Esophagus squamous epithelium (tissue), 5 donors: ENCODE results near the gene CTNNA2. TPM values are rescaled to one million over a fixed set of nuclear protein-coding genes. Genes with fewer than 3 reads are reported as not detected.

Experiments used
- DNase-seq: peaks from one replicate; lab custom pipeline; 2025; lab: John Stamatoyannopoulos, UW
- H3K27ac ChIP-seq, 4 donors: fragments of 200-600 bp; sonication (generic); one replicate each; pipeline ENCODE4 v1.5.1; 2016 to 2019; ENCODE audit warnings: mild to moderate bottlenecking in 1 of 4
- H3K27me3 ChIP-seq, 4 donors: fragments of 200-600 bp; sonication (generic); 1 replicate in 3 of 4; 2 replicates in 1 of 4; pipeline versions ENCODE4 v1.5.1 to v1.6.0; 2017 to 2021; ENCODE audit warnings: antibody characterized with exemption in 1 of 4
- H3K36me3 ChIP-seq, 3 donors: fragments of 200-600 bp; sonication (generic); one replicate each; pipeline ENCODE4 v1.5.1; 2016 to 2019
- H3K4me1 ChIP-seq, 3 donors: fragments of 200-600 bp; sonication (generic); one replicate each; pipeline ENCODE4 v1.5.1; 2017 to 2019
- H3K4me3 ChIP-seq, 4 donors: fragments of 200-600 bp; sonication (generic); 1 replicate in 3 of 4; 2 replicates in 1 of 4; pipeline ENCODE4 v1.5.1; 2016 to 2019; ENCODE audit warnings: mild to moderate bottlenecking in 2 of 4, moderate library complexity in 1 of 4
- H3K9me3 ChIP-seq, 3 donors: fragments of 200-600 bp; sonication (generic); one replicate each; pipeline ENCODE4 v1.5.1; 2016 to 2019
- CTCF ChIP-seq, 6 experiments: fragments of 450-650 bp in 4 of 6; fragments of 200-600 bp in 2 of 6; sonication (generic) in 2 of 6; IDR thresholded peaks; one replicate each; pipeline ENCODE4 v1.5.1; 2016 to 2019; ENCODE audit warnings: antibody characterized with exemption in 6 of 6, mild to moderate bottlenecking in 4 of 6, moderate library complexity in 4 of 6
- POLR2A ChIP-seq, 4 donors: fragments of 450-650 bp; IDR thresholded peaks; one replicate each; pipeline ENCODE4 v1.6.1; 2017; ENCODE audit warnings: antibody characterized with exemption in 4 of 4, mild to moderate bottlenecking in 4 of 4, moderate library complexity in 3 of 4
- WGBS, 2 donors: methylation state at CpG; one replicate each; pipeline ENCODE4 v1.1.5; 2018; 5-methylcytosine and 5-hydroxymethylcytosine counted together
- intact Hi-C: fragments of 100-400 bp; cut with DNase I; formaldehyde crosslinking; loops from one replicate; pipeline ENCODE4 v1.15.0; 2022
- total RNA-seq, 4 donors: library from RNA; depleted of rRNA; stranded (reverse); fragments of >200 nt; gene quantifications; one replicate each; pipeline ENCODE4 v1.1.0, GENCODE V29; 2016
- donor health status: DM: yes; HTN: yes; CAD: no.

Gene CTNNA2
- total RNA-seq, 4 donors from 2014 or later: not detected

- WGBS, 2 donors: 81 to 83% methylated on average over 6 of the region's 6 CpGs
- H3K27ac ChIP-seq: no peak overlapping the region
- no peaks in the 10 kb centered on the region for H3K4me1 ChIP-seq
- no peaks in the 10 kb centered on the region for H3K9me3 ChIP-seq
- H3K4me3 ChIP-seq: no peak overlapping the region
- TF ChIP-seq CTCF (IDR thresholded peaks at IDR 0.05) (no peak), POLR2A (IDR thresholded peaks at IDR 0.05) (no peak)
- H3K27me3 ChIP-seq: no peaks in the 10 kb centered on the region
- intact Hi-C loops: no loop called here
- H3K36me3 ChIP-seq: no peaks in the 10 kb centered on the region
- DNase-seq: no peak
Observed at GRCh38 chr2:79564065-79564464, 51.2 kb downstream of the CTNNA2 start.

DNA sequence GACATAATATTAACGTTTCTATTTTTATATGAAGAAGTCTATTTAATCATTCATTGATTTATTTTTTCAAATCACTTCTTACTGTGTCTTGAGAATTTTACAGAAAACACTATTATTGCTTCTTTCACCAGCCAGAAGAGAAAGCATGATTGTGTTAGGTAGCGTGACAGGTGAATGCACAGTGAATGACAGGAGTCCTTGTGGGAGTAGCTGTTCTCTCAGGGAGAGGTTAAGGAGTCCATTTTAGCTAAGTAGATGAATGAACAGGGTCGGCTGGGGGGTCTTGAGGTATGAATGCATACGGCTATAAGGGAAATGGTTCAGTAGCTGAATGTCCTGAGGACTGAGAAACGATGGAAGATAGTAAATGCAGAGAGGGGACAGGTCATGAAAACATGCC is 56.2 kb downstream of the CTNNA2 start:
- 55 to 60% methylated on average over 5 of the region's 5 CpGs for WGBS, 2 donors
- H3K36me3 ChIP-seq: no peaks in the 10 kb centered on the region
- TF ChIP-seq POLR2A (IDR thresholded peaks at IDR 0.05): no peak
- no peak for TF ChIP-seq CTCF (IDR thresholded peaks at IDR 0.05)
- H3K4me1 ChIP-seq: no peaks in the 10 kb centered on the region
- no peaks in the 10 kb centered on the region for H3K27me3 ChIP-seq
- no peak overlapping the region for H3K27ac ChIP-seq
- DNase-seq: no peak
- intact Hi-C loops: no loop called here
- H3K9me3 ChIP-seq: no peaks in the 10 kb centered on the region
- no peak overlapping the region for H3K4me3 ChIP-seq

GRCh38 chr2:79573895-79574674 is 61.2 kb downstream of the CTNNA2 start:
- no peak overlapping the region for H3K27ac ChIP-seq
- no peaks in the 10 kb centered on the region for H3K9me3 ChIP-seq
- DNase-seq: no peak
- TF ChIP-seq CTCF (IDR thresholded peaks at IDR 0.05): no peak
- TF ChIP-seq POLR2A (IDR thresholded peaks at IDR 0.05): no peak
- intact Hi-C loops: no loop called here
- 54 to 66% methylated on average over 6 of the region's 6 CpGs for WGBS, 2 donors
- no peaks in the 10 kb centered on the region for H3K27me3 ChIP-seq
- H3K4me3 ChIP-seq: no peak overlapping the region
- H3K36me3 ChIP-seq: no peaks in the 10 kb centered on the region
- H3K4me1 ChIP-seq: no peaks in the 10 kb centered on the region

GRCh38 chr2:79576451-79576850 is 63.6 kb downstream of the CTNNA2 start:
- Histone ChIP-seq H3K27ac (no peak overlapping the region), H3K36me3 (no peaks in the 10 kb centered on the region), H3K4me1 (no peaks in the 10 kb centered on the region), H3K4me3 (no peak overlapping the region), H3K27me3 (no peaks in the 10 kb centered on the region), H3K9me3 (no peaks in the 10 kb centered on the region)
- intact Hi-C loops: no loop called here
- TF ChIP-seq CTCF (IDR thresholded peaks at IDR 0.05) (no peak), POLR2A (IDR thresholded peaks at IDR 0.05) (no peak)
- no peak for DNase-seq
- 28 to 38% methylated on average over 4 of the region's 4 CpGs for WGBS, 2 donors

GRCh38 chr2:79578952-79579351 is 66.1 kb downstream of the CTNNA2 start:
- no peak for DNase-seq
- no peaks in the 10 kb centered on the region for H3K4me1 ChIP-seq
- intact Hi-C loops: no loop called here
- H3K36me3 ChIP-seq: no peaks in the 10 kb centered on the region
- TF ChIP-seq POLR2A (IDR thresholded peaks at IDR 0.05): no peak
- no peak for TF ChIP-seq CTCF (IDR thresholded peaks at IDR 0.05)
- no peak overlapping the region for H3K4me3 ChIP-seq
- no peak overlapping the region for H3K27ac ChIP-seq
- WGBS, 2 donors: 40 to 85% methylated on average over 1 of the region's 1 CpG
- no peaks in the 10 kb centered on the region for H3K9me3 ChIP-seq
- H3K27me3 ChIP-seq: no peaks in the 10 kb centered on the region
